ENCODE results near the gene GSE1.

GSE1 gene

DNA sequence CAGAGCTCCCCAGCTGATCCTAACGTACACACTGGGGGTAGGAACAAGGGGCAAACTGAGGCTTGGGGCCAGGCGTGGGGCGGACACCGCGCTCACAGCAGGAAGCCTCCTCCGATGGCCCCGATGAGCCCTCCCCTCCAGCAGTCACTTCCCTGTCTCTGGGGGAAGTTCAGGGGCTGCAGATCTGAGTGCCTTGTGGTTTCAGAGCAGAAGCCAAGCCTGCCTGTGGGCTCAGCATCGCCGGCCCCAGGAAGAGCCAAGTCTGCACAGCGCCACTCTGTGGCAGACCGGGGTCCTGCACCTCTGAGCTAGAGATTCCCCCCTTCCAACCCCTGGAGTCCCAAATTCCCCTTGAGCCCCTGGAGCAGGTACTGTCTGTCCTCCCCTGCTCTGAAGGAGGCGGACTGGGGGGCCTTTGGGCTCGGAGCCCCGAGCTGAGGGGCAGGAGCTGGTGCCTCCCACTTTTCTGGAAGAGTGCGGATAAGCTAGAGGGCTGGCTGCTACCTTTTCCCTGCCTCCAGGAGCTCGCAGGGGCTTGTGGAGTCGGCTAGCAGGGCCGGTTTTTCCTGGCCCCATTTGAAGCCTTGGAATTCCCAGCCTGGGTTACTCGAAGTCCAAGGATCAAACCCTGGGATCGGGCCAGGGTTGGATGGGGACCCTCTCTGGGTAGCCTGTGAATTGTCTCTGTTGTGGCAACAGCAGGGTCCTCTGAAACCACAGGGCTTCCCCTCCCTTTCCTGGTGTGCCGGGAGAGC, 2.9 kb downstream of the GSE1 start:
- H3K27ac ChIP-seq: peak overlapping the region in 1 of 2 donors; percentile 95
- peak; percentile 78 for DNase-seq (ENCODE audit: low spot score)
- TF ChIP-seq, protein P1, sequence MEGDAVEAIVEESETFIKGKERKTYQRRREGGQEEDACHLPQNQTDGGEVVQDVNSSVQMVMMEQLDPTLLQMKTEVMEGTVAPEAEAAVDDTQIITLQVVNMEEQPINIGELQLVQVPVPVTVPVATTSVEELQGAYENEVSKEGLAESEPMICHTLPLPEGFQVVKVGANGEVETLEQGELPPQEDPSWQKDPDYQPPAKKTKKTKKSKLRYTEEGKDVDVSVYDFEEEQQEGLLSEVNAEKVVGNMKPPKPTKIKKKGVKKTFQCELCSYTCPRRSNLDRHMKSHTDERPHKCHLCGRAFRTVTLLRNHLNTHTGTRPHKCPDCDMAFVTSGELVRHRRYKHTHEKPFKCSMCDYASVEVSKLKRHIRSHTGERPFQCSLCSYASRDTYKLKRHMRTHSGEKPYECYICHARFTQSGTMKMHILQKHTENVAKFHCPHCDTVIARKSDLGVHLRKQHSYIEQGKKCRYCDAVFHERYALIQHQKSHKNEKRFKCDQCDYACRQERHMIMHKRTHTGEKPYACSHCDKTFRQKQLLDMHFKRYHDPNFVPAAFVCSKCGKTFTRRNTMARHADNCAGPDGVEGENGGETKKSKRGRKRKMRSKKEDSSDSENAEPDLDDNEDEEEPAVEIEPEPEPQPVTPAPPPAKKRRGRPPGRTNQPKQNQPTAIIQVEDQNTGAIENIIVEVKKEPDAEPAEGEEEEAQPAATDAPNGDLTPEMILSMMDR (IDR thresholded peaks at IDR 0.05): peak; percentile 79
- H3K4me3 ChIP-seq: peak overlapping the region; percentile 87

DNA sequence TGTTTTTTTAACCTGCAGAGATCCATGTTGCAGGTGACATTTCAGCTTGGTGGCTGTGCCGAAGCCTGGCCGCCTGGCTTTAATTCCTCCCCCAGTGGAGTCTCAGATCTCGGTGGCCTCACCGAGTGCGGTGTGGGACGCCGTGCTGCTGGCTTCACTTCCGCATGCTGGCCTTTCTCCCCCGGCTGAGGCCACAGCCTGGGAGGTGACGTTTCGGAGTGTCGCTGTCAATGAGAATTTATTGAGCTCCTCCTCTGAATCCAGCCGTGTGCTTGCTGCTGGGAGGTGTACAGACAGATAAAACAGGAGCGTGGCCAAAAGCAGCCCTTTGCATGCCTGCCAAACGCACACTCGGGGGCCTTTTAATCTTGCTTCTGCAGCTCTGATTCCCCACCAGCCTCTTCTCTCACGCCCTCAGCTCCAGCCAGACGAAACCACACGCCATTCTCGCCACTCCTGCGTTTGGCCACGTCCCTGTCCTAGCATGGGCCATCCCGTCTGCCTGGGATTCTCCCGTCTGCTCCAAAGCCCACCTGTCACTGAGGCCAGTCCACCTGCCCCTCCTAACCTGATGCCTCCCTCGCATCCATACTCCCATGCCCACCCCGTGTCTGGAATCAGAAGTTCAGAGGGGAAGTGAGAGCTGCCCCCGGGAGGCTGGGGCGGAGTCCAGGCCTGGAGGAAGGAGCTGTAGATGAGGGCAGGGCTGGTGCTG, 3.6 kb downstream of the GSE1 start:
- DNase-seq (ENCODE audit: low spot score): no peak
- Histone ChIP-seq H3K27ac (peak overlapping the region in 1 of 2 donors; percentile 95), H3K4me3 (peak overlapping the region; percentile 87)
- TF ChIP-seq, protein P1 (IDR thresholded peaks at IDR 0.05): no peak

DNA sequence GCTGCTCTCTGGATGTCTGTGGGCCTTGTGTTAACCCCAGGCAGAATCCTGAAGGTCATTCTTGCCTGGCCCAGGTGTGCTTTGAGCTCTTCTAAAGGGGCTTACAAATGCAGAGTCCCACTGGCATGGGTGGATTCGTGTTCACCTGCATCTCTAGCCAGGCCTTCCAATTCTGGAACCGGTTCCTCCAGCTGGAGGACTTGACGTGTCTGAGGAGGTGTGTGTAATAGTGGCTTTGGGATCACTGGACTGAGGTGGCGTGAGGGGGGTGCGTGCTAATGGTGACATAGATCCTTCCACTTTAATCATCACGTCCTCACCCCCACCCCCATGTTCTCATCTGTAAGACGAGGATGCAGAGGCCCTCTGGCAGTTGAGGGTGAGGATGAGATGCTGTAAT, 4.8 kb downstream of the GSE1 start:
- TF ChIP-seq, protein P1 (IDR thresholded peaks at IDR 0.05): no peak
- Histone ChIP-seq H3K4me3 (no peak overlapping the region), H3K27ac (no peak overlapping the region)
- no peak for DNase-seq (ENCODE audit: low spot score)

DNA sequence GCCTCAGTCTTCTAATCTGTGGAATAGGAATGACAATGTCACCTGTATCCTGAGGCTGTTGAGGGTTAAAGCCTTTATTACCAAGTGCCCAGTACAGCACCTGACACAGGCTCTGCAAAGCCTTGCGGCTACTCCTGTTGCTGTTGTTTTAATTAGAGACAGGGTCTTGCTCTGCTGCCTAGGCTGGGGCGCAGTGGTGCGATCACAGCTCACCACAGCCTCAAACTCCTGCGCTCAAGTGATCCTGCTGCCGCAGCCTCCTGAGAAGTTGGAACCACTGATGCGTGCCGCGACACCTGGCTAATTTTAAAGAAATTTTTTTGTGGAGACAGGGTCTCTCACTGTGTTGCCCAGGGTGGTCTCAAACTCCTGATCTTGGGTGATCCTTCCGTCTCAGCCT, 5.4 kb downstream of the GSE1 start:
- TF ChIP-seq, protein P1 (IDR thresholded peaks at IDR 0.05): no peak
- DNase-seq (ENCODE audit: low spot score): no peak
- H3K4me3 ChIP-seq: no peak overlapping the region
- no peak overlapping the region for H3K27ac ChIP-seq

DNA sequence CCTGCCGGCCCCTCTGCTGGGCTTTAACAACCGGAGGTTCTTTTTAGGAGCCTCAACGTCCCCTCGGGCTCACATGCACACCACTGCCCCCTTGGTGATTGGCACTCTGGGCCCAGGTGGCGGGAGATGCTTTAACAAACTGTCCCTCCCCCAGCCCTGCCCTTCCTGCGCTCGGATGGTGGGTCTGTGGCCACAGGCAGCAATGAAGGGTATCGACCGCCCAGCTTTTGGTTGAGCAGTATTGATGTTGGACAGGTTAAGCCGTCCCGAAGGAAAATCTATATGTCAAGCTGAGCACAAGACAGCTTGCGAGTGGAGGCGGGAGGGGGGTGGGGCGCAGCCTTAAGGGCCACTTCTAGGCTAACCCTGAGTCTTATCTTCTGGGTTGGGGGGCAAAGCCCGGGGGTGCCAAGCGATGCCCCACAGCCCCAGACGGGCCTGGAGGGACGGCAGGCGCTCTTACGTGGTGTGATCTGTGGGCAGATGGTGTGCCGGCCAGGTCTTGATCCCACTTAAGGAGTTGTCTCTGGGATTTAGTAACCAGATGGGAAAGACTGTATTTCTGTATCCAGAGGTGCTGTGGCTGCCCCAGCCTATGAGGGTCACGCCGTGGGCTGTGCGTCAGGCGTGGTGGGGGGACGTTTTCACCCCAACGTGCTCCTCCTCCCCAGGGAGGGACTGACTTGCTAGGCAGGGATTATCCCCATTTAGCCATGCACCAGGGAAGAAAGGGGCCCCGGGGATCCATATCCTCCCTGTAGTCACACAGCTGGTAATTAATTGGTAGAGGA, 6.2 kb downstream of the GSE1 start:
- DNase-seq (ENCODE audit: low spot score): no peak
- TF ChIP-seq, protein P1 (IDR thresholded peaks at IDR 0.05): no peak
- no peak overlapping the region for H3K27ac ChIP-seq

DNA sequence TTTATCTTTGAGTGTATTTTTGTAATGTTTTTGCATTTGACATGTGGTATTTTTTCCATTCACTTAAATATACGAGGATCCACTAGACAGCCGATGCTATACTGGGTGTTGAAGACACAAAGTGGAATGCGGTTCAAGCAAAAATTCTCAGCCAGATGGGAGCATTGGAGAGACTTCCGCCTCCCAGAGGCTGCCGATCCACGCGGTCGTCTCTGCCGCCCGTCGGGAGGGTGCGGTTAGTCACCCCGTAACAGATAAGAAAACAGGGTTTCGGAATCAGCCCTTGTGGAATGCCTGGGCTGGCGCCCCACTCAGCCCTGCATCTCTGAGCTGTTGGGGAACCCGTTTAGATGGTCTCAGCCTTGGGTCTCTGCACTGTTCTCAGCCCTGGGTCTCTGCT, 7.3 kb downstream of the GSE1 start:
- DNase-seq (ENCODE audit: low spot score): no peak
- TF ChIP-seq, protein P1 (IDR thresholded peaks at IDR 0.05): no peak
- Histone ChIP-seq H3K27ac (no peak overlapping the region), H3K4me3 (no peak overlapping the region)

More for the DNA sequence above, 6.2 kb downstream of the GSE1 start:
- H3K4me3 ChIP-seq: no peak overlapping the region

All from coronary artery (tissue), 2 donors.